OCI-LY7 (cell line): ENCODE results near the gene PPP2R3B. TPM values are rescaled to one million over a fixed set of nuclear protein-coding genes. Genes with fewer than 3 reads are reported as not detected.

Source experiments
- BruUV-seq: library from RNA; stranded (reverse); fragments of 400-500 nt; replicated peaks from 2 replicates; lab custom pipeline; 2021; lab: Mats Ljungman, UMichigan
- CTCF ChIA-PET: fragments of 300-600 bp; sonication (Branson Sonifier 250); formaldehyde crosslinking; loops from one replicate; lab custom pipeline; 2022; ENCODE audit warnings: antibody characterized with exemption; ENCODE audit not compliant: unreplicated experiment; lab: Charles Lee
- POLR2A ChIA-PET: fragments of 300-600 bp; sonication (Branson Sonifier 250); formaldehyde crosslinking; loops from one replicate; lab custom pipeline; 2022; ENCODE audit warnings: antibody characterized with exemption; lab: Charles Lee
- DNase-seq: peaks from one replicate; pipeline ENCODE4 v3.0.0-alpha.2; 2015; ENCODE audit warnings: low spot score
- H2AFZ ChIP-seq: fragments of 200-600 bp; sonication (generic), shearing (Covaris generic); 2 replicates; pipeline ENCODE4 v1.6.1; 2014; ENCODE audit warnings: mild to moderate bottlenecking, antibody characterized with exemption, low read length, moderate library complexity
- H3K27ac ChIP-seq: fragments of 200-600 bp; sonication (generic); 2 replicates; pipeline ENCODE4 v1.5.1; 2014; ENCODE audit warnings: mixed run types, low read depth, mild to moderate bottlenecking, moderate library complexity, low read length, inconsistent platforms; ENCODE audit not compliant: poor library complexity, severe bottlenecking
- H3K36me3 ChIP-seq: fragments of 200-600 bp; sonication (generic); 2 replicates; pipeline ENCODE4 v1.6.1; 2014; ENCODE audit warnings: mild to moderate bottlenecking, antibody characterized with exemption, low read length, moderate library complexity, mixed read lengths; ENCODE audit not compliant: insufficient read depth
- H3K4me1 ChIP-seq: fragments of 200-600 bp; sonication (generic); 2 replicates; pipeline ENCODE4 v1.5.1; 2014; ENCODE audit warnings: mild to moderate bottlenecking, low read length; ENCODE audit not compliant: insufficient read depth, poor library complexity, severe bottlenecking
- H3K4me2 ChIP-seq: fragments of 200-600 bp; sonication (generic); 2 replicates; pipeline ENCODE4 v1.6.1; 2014; ENCODE audit warnings: mild to moderate bottlenecking, low read length
- H3K4me3 ChIP-seq: fragments of 200-600 bp; sonication (generic); 2 replicates; pipeline ENCODE4 v1.5.1; 2014; ENCODE audit warnings: mild to moderate bottlenecking, low read depth, low read length; ENCODE audit not compliant: poor library complexity, severe bottlenecking
- H3K79me2 ChIP-seq: fragments of 200-600 bp; sonication (generic); 2 replicates; pipeline ENCODE4 v1.6.1; 2016; ENCODE audit warnings: low read depth, mild to moderate bottlenecking, low read length, moderate library complexity, mixed read lengths; ENCODE audit not compliant: insufficient read depth
- H3K9me2 ChIP-seq: fragments of 200-600 bp; sonication (generic); 2 replicates; pipeline ENCODE4 v1.6.1; 2016; ENCODE audit warnings: mild to moderate bottlenecking, low read length, mixed read lengths; ENCODE audit not compliant: insufficient read depth
- H3K9me3 ChIP-seq: fragments of 200-600 bp; sonication (generic); 2 replicates; pipeline ENCODE4 v1.6.1; 2014; ENCODE audit warnings: mild to moderate bottlenecking, mixed run types, low read length, mixed read lengths
- H4K20me1 ChIP-seq: fragments of 200-600 bp; sonication (generic); 2 replicates; pipeline ENCODE4 v1.6.1; 2014; ENCODE audit warnings: mild to moderate bottlenecking, antibody characterized with exemption, low read length, moderate library complexity, mixed read lengths; ENCODE audit not compliant: insufficient read depth
- EZH2phosphoT487 ChIP-seq: fragments of 200-600 bp; sonication (generic); IDR thresholded peaks from 2 replicates; pipeline ENCODE4 v1.6.1; 2018; ENCODE audit warnings: low read depth, borderline replicate concordance, mild to moderate bottlenecking, mixed run types, antibody characterized with exemption, low read length, moderate library complexity, mixed read lengths
- intact Hi-C: fragments of 100-400 bp; cut with micrococcal nuclease; formaldehyde crosslinking; loops from one replicate; pipeline ENCODE4 v1.10.0; 2022; ENCODE audit not compliant: unreplicated experiment
- total RNA-seq, 2 experiments: library from RNA; depleted of rRNA in 1 of 2; stranded (reverse); fragments of >200 nt in 1 of 2; shearing (Covaris generic) in 1 of 2; gene quantifications; 2 replicates each; pipeline ENCODE4 v1.2.3, GENCODE V29; 2014 to 2022
- TF ChIP-seq, protein P1 (sequence below): fragments of 200-600 bp; sonication (generic); conservative IDR thresholded peaks from 2 replicates; pipeline ENCODE4 v1.5.1; 2014; ENCODE audit warnings: mild to moderate bottlenecking, antibody characterized with exemption, low read length, moderate library complexity, mixed read lengths

PPP2R3B gene
- total RNA-seq, 2 experiments from 2014 or later = 270 to 342 TPM

DNA sequence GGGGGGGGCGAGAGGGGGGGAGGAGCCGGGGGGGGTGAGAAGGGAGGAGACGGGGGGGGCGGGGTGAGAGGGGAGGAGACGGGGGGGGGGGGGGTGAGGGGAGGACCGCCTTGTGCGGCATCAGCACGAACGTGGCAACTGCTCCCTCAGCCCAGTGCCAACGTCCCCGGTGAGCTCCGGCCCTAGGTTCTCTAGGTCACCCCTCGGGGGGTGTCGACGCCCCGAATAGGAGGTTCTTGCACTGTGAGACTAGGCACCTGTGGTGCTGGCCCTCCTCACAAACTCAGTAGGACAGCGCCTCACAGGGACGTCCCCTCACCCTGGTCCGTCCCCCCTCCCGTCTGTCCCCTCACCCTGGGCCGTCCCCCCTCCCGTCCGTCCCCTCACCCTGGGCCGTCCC lies 46.6 kb downstream of the PPP2R3B start:
- H3K36me3 ChIP-seq = peaks cover 72% of the 10 kb centered on the region
- BruUV-seq = no TSS peak
- POLR2A ChIA-PET = no interaction called here
- H3K4me1 ChIP-seq = no peaks in the 10 kb centered on the region
- no peak overlapping the region for H2AFZ ChIP-seq
- CTCF ChIA-PET = no interaction called here
- no peaks in the 10 kb centered on the region for H3K9me3 ChIP-seq
- intact Hi-C loops = no loop called here
- H3K4me2 ChIP-seq = no peak overlapping the region
- no peak overlapping the region for H3K4me3 ChIP-seq
- H3K27ac ChIP-seq = no peak overlapping the region
- H3K79me2 ChIP-seq = no peaks in the 10 kb centered on the region
- no peaks in the 10 kb centered on the region for H3K9me2 ChIP-seq
- no peaks in the 10 kb centered on the region for H4K20me1 ChIP-seq
- DNase-seq = no peak
- TF ChIP-seq, protein P1, sequence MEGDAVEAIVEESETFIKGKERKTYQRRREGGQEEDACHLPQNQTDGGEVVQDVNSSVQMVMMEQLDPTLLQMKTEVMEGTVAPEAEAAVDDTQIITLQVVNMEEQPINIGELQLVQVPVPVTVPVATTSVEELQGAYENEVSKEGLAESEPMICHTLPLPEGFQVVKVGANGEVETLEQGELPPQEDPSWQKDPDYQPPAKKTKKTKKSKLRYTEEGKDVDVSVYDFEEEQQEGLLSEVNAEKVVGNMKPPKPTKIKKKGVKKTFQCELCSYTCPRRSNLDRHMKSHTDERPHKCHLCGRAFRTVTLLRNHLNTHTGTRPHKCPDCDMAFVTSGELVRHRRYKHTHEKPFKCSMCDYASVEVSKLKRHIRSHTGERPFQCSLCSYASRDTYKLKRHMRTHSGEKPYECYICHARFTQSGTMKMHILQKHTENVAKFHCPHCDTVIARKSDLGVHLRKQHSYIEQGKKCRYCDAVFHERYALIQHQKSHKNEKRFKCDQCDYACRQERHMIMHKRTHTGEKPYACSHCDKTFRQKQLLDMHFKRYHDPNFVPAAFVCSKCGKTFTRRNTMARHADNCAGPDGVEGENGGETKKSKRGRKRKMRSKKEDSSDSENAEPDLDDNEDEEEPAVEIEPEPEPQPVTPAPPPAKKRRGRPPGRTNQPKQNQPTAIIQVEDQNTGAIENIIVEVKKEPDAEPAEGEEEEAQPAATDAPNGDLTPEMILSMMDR = no peak
- TF ChIP-seq EZH2phosphoT487 = no peak

- Histone ChIP-seq H3K4me2 (no peak overlapping the region), H3K9me3 (no peaks in the 10 kb centered on the region), H3K79me2 (no peaks in the 10 kb centered on the region), H2AFZ (no peak overlapping the region), H3K9me2 (no peaks in the 10 kb centered on the region), H4K20me1 (no peaks in the 10 kb centered on the region), H3K27ac (no peak overlapping the region), H3K36me3 (peaks cover 72% of the 10 kb centered on the region), H3K4me3 (no peak overlapping the region), H3K4me1 (no peaks in the 10 kb centered on the region)
- DNase-seq = no peak
- POLR2A ChIA-PET = no interaction called here
- no TSS peak for BruUV-seq
- TF ChIP-seq EZH2phosphoT487 = no peak
- TF ChIP-seq, protein P1 = 0 out of 2 replicates have a peak, but pooled peaks have one; percentile 21
- intact Hi-C loops = no loop called here
- CTCF ChIA-PET = no interaction called here
Observed at GRCh38 chrX:338836-339400, 47.8 kb downstream of the PPP2R3B start.

DNA sequence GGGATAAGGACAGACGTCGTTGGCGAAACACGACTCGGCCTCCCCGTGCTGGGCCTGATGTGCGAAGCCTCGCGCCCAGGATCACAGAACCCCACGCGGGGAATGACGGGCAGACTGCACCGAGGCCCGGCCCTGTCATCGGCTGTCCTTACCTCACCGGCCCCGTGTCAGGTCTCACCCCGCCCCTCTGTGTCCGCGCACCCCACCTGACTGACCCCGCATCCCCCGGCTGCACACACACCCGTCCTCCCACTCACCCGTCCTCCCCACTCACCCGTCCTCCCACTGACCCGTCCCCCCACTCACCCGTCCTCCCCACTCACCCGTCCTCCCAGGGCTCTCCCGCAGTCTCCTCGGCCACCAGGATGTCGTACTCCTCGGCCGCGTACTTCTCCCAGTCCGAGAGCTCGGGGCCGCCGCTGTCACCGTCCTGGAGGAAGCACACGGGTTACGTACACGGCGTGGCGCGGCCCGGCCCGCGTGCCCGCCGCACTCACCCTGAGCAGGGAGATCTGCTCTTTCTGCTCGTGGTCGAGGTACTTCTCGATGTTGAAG lies 48.3 kb downstream of the PPP2R3B start:
- Histone ChIP-seq H4K20me1 (no peaks in the 10 kb centered on the region), H3K9me2 (no peaks in the 10 kb centered on the region), H3K4me1 (no peaks in the 10 kb centered on the region), H3K79me2 (no peaks in the 10 kb centered on the region), H3K4me2 (no peak overlapping the region), H2AFZ (no peak overlapping the region), H3K36me3 (peaks cover 75% of the 10 kb centered on the region), H3K9me3 (no peaks in the 10 kb centered on the region), H3K27ac (no peak overlapping the region), H3K4me3 (no peak overlapping the region)
- intact Hi-C loops = no loop called here
- ChIA-PET CTCF (no interaction called here), POLR2A (no interaction called here)
- no TSS peak for BruUV-seq
- TF ChIP-seq, protein P1 = no peak
- DNase-seq = no peak
